ENCODE data around the gene PRR14.
"Not testable (repeated sequence)": the region's sequence is repeated elsewhere in the genome, so short reads cannot be mapped to it uniquely, and the experiment has no call there.

Gene PRR14

DNA sequence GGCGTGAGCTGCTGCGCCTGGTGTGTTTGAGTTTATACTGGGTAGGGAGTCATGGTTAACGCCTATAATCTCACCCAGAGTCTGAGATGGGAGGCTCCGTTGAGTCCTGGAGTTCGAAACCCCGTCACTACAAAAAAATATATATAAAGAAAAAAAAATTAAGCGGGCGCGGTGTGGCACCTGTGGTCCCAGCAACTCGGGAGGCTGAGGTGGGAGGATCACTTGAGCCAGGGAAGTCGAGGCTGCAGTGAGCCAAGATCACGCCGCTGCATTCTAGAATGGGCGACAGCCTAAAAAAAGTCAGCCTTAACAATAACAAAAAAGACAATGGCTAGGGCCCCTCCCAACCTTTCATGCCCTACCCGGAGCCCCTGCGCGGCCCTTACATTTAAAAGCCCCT, 17.2 kb upstream of the PRR14 start:
- DNase-seq, result no peak

- DNase-seq, result no peak
Measured at GRCh38 chr16:30636599-30636998, 14.2 kb upstream of the PRR14 start.

DNA sequence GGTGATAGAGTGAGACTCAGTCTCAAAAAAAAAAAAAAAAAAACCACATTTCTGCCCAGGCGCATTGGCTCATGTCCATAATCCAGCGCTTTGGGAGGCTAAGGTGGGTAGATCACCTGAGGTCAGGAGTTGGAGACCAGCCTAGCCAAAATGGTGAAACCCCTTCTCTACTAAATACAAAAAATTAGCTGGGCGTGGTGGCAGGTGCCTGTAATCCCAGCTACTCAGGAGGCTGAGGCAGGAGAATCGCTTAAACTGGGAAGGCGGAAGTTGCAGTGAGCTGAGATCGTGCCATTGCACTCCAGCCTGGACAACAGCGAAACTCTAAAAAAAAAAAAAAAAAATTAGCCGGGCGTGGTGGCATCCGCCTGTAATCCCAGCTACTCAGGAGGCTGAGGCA, 13.6 kb upstream of the PRR14 start:
- not testable (repeated sequence) for DNase-seq

- DNase-seq, result no peak
Measured at GRCh38 chr16:30637944-30638343, 12.8 kb upstream of the PRR14 start.

- DNase-seq, result no peak
Measured at GRCh38 chr16:30641378-30641982, 9.3 kb upstream of the PRR14 start.

- no peak for DNase-seq
Measured at GRCh38 chr16:30644334-30644830, 6.4 kb upstream of the PRR14 start.

DNA sequence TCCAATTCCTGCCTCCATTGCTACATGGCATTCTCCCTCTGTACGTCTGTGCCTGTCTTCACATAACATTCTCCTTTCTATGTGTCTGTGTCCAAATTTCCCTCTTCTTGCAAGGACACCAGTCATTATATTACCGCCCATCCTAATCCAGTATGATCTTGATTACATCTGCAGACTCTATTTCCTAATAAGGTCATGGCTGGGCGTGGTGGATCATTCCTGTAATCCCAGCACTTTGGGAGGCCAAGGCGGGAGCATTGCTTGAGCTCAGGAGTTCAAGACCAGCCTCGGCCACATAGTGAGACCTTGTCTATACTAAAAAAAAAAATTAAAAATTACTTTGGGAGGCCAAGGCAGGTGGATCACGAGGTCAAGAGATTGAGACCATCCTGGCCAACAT, 5.0 kb upstream of the PRR14 start:
- DNase-seq, result no peak

- DNase-seq, result no peak
Measured at GRCh38 chr16:30647274-30647571, 3.5 kb upstream of the PRR14 start.

DNA sequence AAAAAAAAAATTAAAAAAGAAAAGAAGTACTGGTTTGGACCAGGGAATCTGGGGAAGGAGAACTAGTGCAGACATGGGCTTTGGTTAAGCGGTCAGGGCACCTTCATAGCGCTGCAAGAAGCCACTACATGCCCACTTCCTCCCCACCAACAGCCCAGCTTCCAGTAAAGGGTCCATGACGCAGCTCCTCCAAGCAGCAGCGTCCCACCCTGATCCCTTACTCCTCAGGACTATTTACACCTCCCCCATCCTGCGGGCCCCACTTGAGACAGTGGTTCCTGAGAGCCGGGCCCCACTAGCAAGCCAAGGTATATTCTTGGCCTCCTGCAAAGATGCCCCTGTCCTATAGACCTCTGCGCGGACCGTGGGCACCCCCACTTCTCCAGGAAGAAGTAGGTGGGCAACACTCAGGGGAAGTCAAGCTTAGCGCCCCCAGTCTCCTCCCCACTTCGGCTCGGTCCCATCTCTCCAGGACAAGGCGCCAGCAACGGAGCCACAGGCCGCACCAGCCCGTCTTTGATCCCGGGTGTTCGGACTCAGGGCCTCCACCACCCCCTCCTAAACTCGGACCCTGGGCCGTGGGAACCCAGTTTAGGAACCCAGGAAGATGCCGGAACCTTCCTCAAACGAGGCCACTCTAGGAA, 913 bp upstream of the PRR14 start:
- DNase-seq, result peak; percentile 31

DNA sequence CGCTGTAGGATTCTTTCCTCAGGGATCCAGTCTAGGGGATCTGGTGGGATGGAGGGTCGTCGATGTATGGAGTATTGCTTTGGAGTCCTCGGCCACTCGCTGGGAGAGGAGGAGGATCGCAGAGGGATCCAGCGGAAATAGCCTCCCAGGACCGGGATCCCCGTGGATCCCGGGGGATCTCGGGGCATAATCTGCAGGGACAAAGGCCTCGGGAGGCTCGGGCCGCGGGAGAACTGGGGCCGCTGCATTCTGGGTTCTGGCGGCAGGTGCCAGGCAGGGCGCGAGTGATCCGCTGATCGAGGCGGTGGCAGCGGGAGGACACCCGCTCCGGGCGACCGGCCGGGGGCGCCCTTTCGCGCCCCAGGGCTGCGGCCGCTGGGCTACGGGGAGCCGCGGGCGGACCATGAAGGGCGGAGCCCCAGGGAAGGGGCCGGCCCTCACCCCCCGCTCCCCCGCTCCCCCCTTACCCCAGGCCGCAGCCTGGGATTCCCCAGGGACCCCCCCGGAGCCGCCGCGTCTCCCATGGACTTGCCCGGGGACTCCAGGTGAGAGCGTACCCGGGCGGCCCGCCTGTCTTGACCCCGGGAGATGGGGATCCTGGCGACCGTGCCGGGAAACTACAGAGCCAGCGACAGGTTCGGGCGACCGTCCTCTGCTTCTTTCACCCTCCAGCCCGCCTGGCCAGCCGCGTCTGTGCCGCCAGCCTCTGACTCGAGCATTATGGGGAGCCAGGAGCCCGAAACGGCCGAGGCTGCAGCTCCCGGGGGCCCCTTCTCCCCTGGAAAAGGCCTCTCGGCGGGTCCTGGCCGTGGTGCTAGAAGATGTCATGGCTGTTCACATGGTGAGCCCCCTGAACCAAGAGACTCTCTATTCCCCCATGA, 604 bp downstream of the PRR14 start:
- DNase-seq, result peak; percentile 82

- no peak for DNase-seq
Measured at GRCh38 chr16:30652005-30652296, 1.2 kb downstream of the PRR14 start.

DNA sequence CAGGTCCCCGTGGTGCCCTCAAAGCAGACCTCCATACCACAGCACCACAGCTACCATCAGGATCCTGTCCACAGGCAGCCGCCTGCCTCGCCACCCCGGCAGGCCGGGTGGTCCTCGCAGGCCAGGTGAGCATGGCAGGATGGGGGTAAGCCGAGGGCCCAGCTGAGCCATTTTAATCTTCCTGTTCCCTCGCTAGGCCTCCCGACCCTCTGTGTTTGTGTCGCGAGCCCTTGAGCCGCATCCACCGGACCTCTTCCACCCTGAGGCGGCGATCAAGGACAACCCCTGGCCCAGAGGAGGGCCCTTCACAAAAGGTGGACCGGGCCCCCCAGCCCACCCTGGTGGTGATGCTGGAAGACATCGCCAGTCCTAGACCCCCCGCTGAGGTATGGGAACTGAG, 2.0 kb downstream of the PRR14 start:
- no peak for DNase-seq

- DNase-seq, result no peak
Measured at GRCh38 chr16:30654856-30655255, 4.1 kb downstream of the PRR14 start.

DNA sequence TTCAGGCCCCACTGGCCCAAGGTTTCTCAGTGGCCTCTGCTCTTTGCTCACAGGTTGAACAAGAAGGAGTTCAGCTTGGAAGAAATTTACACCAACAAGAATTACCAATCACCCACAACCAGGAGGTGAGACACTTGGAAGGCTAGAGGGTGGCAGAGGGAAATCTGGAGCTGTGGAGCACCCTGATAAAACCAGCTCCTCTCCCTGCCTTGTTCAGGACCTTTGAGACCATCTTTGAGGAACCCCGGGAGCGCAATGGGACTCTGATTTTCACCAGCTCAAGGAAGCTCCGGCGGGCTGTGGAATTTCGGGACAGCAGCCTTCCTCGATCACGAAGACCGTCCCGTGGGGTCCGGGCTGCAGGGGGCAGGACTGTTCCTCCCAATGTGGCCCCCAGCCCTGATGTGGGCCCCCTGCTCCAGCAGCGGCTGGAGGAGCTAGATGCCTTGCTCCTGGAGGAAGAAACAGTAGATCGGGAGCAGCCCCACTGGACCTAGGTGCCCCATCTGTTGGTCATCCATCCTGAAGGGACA, 5.1 kb downstream of the PRR14 start:
- no peak for DNase-seq

DNA sequence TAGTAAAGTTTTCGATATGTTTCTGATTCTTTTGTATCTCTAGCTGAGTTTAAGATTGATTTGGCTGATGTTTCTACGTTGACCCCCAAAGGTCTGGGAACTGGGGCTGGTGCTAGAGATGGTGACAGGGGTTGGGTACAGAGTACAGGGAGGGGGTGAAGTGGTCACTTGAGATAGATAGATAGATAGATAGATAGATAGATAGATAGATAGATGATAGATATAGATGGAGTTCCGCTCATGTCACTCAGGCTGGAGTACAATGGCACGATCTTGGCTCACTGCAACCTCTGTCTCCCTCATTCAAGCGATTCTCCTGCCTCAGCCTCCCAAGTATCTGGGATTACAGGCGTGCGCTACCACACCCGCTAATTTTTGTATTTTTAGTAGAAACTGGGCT, 5.6 kb downstream of the PRR14 start:
- DNase-seq, result no peak

DNA sequence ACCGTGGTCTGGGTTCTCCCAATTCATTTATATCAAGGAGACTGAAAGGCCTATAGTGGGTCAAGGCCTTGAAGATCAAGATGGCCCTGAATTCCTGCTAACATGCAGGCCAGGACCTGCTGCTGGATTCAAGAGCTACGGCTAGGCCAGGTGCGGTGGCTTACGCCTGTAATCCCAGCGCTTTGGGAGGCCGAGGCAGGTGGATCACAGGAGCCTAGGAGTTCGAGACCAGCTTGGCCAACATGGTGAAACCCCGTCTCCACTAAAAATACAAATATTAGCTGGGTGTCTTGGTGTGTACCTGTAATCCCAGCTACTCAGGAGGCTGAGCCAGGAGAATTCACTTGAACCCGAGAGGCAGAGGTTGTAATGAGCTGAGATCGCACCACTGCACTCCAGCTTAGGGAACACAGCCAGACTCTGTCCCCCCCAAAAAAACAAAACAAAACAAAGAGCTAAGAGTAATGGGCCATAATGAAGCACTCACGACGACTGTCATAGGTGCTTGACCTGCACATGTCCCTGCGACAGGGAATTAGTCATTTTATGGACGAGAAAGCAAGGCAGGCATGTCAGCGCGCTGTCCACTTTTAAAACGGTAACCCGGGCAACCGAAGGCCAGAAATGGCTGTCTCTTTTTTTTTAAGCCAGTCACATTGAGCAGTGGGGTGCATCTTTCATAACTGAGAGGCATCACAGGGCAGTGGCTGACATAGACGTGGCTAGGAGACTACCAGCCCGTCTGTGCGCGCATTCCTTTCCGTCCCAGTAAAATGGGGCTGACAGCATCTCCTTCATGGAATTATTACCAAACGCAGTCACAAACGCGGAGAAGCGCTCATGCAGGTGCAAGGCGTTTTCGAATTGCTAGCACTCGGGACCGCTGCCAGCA, 6.5 kb downstream of the PRR14 start:
- DNase-seq, result no peak

GRCh38 chr16:30657866-30658730, 7.3 kb downstream of the PRR14 start, which contains the start of gene FBRS:
Gene FBRS, plus strand, starts transcription at chr16:30658431. Its CDS starts 1,088 bp downstream, at chr16:30659519.
- peak; percentile 100 for DNase-seq

- DNase-seq, result no peak
Measured at GRCh38 chr16:30658731-30659506, 8.2 kb downstream of the PRR14 start.

- DNase-seq, result peak; percentile 65
Measured at GRCh38 chr16:30659507-30660423, 9.0 kb downstream of the PRR14 start.
